IMR-90 (cell line): Measurements from ENCODE around the gene EDARADD. TPM values are rescaled to one million over a fixed set of nuclear protein-coding genes. Genes with fewer than 3 reads are reported as not detected.

ENCODE experiments used
- ATAC-seq: fragments of 200-7000 bp; cut with Tn5 transposase; 2 replicates; pipeline ENCODE4 v1.9.1; 2020; ENCODE audit warnings: low read depth, mild to moderate bottlenecking, moderate library complexity
- BruUV-seq: library from RNA; stranded (reverse); fragments of 400-500 nt; replicated peaks from 2 replicates; lab custom pipeline; 2021; lab: Mats Ljungman, UMichigan
- CTCF ChIA-PET: fragments of 300-600 bp; formaldehyde crosslinking; extraction: SDS; loops from one replicate; lab custom pipeline; 2021; ENCODE audit warnings: antibody characterized with exemption; lab: Yijun Ruan, JAX
- POLR2A ChIA-PET: fragments of 300-600 bp; sonication (Branson Sonifier 250); formaldehyde crosslinking; loops from one replicate; lab custom pipeline; 2022; ENCODE audit warnings: antibody characterized with exemption; ENCODE audit not compliant: unreplicated experiment; lab: Charles Lee
- DNase-seq: peaks from one replicate; pipeline ENCODE4 v3.0.0; 2013
- H2AFZ ChIP-seq: replicated peaks from 2 replicates; pipeline ENCODE3; 2013; ENCODE audit warnings: low read length, mild to moderate bottlenecking; ENCODE audit not compliant: poor library complexity
- H2AK5ac ChIP-seq: 2 replicates; pipeline ENCODE4 v1.6.1; 2013; ENCODE audit warnings: low read depth, low read length, inconsistent platforms
- H2AK9ac ChIP-seq: replicated peaks from 2 replicates; pipeline ENCODE3; 2013; ENCODE audit warnings: mild to moderate bottlenecking, low read depth, low read length, moderate library complexity; ENCODE audit not compliant: poor library complexity
- H2BK120ac ChIP-seq: 2 replicates; pipeline ENCODE4 v1.6.1; 2013; ENCODE audit warnings: low read depth, low read length, inconsistent platforms
- H2BK15ac ChIP-seq: 3 replicates; pipeline ENCODE4 v1.6.1; 2013; ENCODE audit warnings: low read depth, low read length, inconsistent platforms
- H2BK20ac ChIP-seq: 2 replicates; pipeline ENCODE4 v1.6.1; 2013; ENCODE audit warnings: low read depth, mild to moderate bottlenecking, inconsistent platforms, low read length, moderate library complexity
- H2BK5ac ChIP-seq: 2 replicates; pipeline ENCODE4 v1.6.1; 2013; ENCODE audit warnings: mild to moderate bottlenecking, low read depth, low read length, inconsistent platforms; ENCODE audit not compliant: poor library complexity, severe bottlenecking
- H3K14ac ChIP-seq: replicated peaks from 2 replicates; pipeline ENCODE4 v1.6.1; 2013; ENCODE audit warnings: low read depth, low read length, inconsistent platforms
- H3K18ac ChIP-seq: 2 replicates; pipeline ENCODE4 v1.6.1; 2013; ENCODE audit warnings: low read depth, low read length, control low read depth
- H3K23ac ChIP-seq: 2 replicates; pipeline ENCODE4 v1.6.1; 2013; ENCODE audit warnings: low read depth, low read length, inconsistent platforms
- H3K27ac ChIP-seq: 2 replicates; pipeline ENCODE4 v1.5.1; 2013; ENCODE audit warnings: mild to moderate bottlenecking, control low read depth, low read length; ENCODE audit not compliant: insufficient read depth
- H3K27me3 ChIP-seq: 2 replicates; pipeline ENCODE4 v1.6.1; 2013; ENCODE audit warnings: low read length; ENCODE audit not compliant: control insufficient read depth, insufficient read depth
- H3K36me3 ChIP-seq: 2 replicates; pipeline ENCODE4 v1.6.1; 2013; ENCODE audit warnings: low read length, mixed read lengths; ENCODE audit not compliant: control insufficient read depth, insufficient read depth
- H3K4ac ChIP-seq: 2 replicates; pipeline ENCODE4 v1.6.1; 2013; ENCODE audit warnings: low read depth, low read length, inconsistent platforms
- H3K4me1 ChIP-seq: 2 replicates; pipeline ENCODE4 v1.6.1; 2013; ENCODE audit warnings: low read length, mixed read lengths; ENCODE audit not compliant: control insufficient read depth, insufficient read depth
- H3K4me2 ChIP-seq: 2 replicates; pipeline ENCODE4 v1.6.1; 2013; ENCODE audit warnings: low read depth, mild to moderate bottlenecking, control low read depth, low read length, moderate library complexity
- H3K4me3 ChIP-seq: 2 replicates; pipeline ENCODE4 v1.5.1; 2013; ENCODE audit warnings: low read depth, mild to moderate bottlenecking, control low read depth, low read length, moderate library complexity; ENCODE audit not compliant: insufficient read depth
- H3K56ac ChIP-seq: 2 replicates; pipeline ENCODE4 v1.6.1; 2013; ENCODE audit warnings: low read length, inconsistent platforms; ENCODE audit not compliant: insufficient read depth; ENCODE audit errors: extremely low read depth
- H3K79me1 ChIP-seq, 2 experiments: 2 replicates each; pipeline ENCODE4 v1.6.1; 2013; ENCODE audit warnings: low read length in 2 of 2, inconsistent platforms in 1 of 2, low read depth in 1 of 2
- H3K9ac ChIP-seq: 2 replicates; pipeline ENCODE4 v1.6.1; 2013; ENCODE audit warnings: low read depth, low read length, control low read depth
- H3K9me1 ChIP-seq: 2 replicates; pipeline ENCODE4 v1.6.1; 2013; ENCODE audit warnings: low read length, inconsistent platforms; ENCODE audit not compliant: insufficient read depth
- H3K9me3 ChIP-seq: 2 replicates; pipeline ENCODE4 v1.6.1; 2013; ENCODE audit warnings: low read length; ENCODE audit not compliant: control insufficient read depth, insufficient read depth
- H4K20me1 ChIP-seq: 2 replicates; pipeline ENCODE4 v1.6.1; 2013; ENCODE audit warnings: low read length, inconsistent platforms; ENCODE audit not compliant: insufficient read depth
- H4K5ac ChIP-seq: 2 replicates; pipeline ENCODE4 v1.6.1; 2013; ENCODE audit warnings: mild to moderate bottlenecking, low read depth, low read length, control low read depth
- H4K8ac ChIP-seq, 2 experiments: 2 replicates each; pipeline ENCODE4 v1.6.1; 2013; ENCODE audit warnings: low read depth in 2 of 2, low read length in 2 of 2, control low read depth in 1 of 2, inconsistent platforms in 1 of 2
- H4K91ac ChIP-seq: 2 replicates; pipeline ENCODE4 v1.6.1; 2013; ENCODE audit warnings: low read depth, low read length, inconsistent platforms; ENCODE audit not compliant: insufficient read depth
- CHD1 ChIP-seq: IDR thresholded peaks from 2 replicates; pipeline ENCODE4 v1.6.1; 2012; ENCODE audit warnings: low read depth, low read length, improper control_type of control experiment
- CTCF ChIP-seq: conservative IDR thresholded peaks from 2 replicates; pipeline ENCODE4 v1.5.1; 2012; ENCODE audit warnings: mild to moderate bottlenecking, low read depth, low read length, improper control_type of control experiment
- FOS ChIP-seq: fragments of 150-350 bp; IDR thresholded peaks from 2 replicates; pipeline ENCODE4 v1.6.1; 2016; ENCODE audit warnings: low read depth, low read length
- MAFK ChIP-seq: IDR thresholded peaks from 2 replicates; pipeline ENCODE4 v1.6.1; 2012; ENCODE audit warnings: low read depth, low read length, improper control_type of control experiment
- MAZ ChIP-seq: IDR thresholded peaks from 2 replicates; pipeline ENCODE4 v1.6.1; 2012; ENCODE audit warnings: low read depth, mild to moderate bottlenecking, low read length, improper control_type of control experiment, moderate library complexity, borderline replicate concordance
- MXI1 ChIP-seq: IDR thresholded peaks from 2 replicates; pipeline ENCODE4 v1.6.1; 2012; ENCODE audit warnings: low read depth, mild to moderate bottlenecking, low read length, moderate library complexity, borderline replicate concordance
- NFE2L2 ChIP-seq: fragments of 150-350 bp; IDR thresholded peaks from 2 replicates; pipeline ENCODE4 v1.6.1; 2016; ENCODE audit warnings: low read depth, mild to moderate bottlenecking, low read length
- RFX5 ChIP-seq: IDR thresholded peaks from 2 replicates; pipeline ENCODE4 v1.8.0; 2012; ENCODE audit warnings: low read depth, mild to moderate bottlenecking, low read length, moderate library complexity
- USF2 ChIP-seq: fragments of 150-350 bp; IDR thresholded peaks from 2 replicates; pipeline ENCODE4 v1.6.1; 2017; ENCODE audit warnings: mild to moderate bottlenecking, antibody characterized with exemption, low read length, low read depth
- WGBS, 2 experiments: methylation state at CpG; one replicate each; pipeline versions ENCODE4 v1.1.5 to v1.1.7; 2013; ENCODE audit warnings: missing lambda C conversion rate in 2 of 2; ENCODE audit not compliant: insufficient read length in 1 of 2; ENCODE audit errors: extremely low coverage in 2 of 2; 5-methylcytosine and 5-hydroxymethylcytosine counted together
- dilution Hi-C: fragments of 300-500 bp; cut with HindIII; formaldehyde crosslinking; loops from one replicate; pipeline ENCODE4 v1.14.3; 2018; ENCODE audit warnings: low sequenced_read_pairs; ENCODE audit not compliant: unreplicated experiment
- in situ Hi-C: fragments of 300-500 bp; cut with MboI; formaldehyde crosslinking; loops from 3 replicates; pipeline ENCODE4 v1.14.3; 2019; ENCODE audit warnings: low sequenced_read_pairs, inconsistent platforms, mixed read lengths
- intact Hi-C: fragments of 100-400 bp; cut with micrococcal nuclease; formaldehyde crosslinking; loops from 2 replicates; pipeline ENCODE4 v1.10.0; 2022
- polyA plus RNA-seq, 3 experiments: library from polyadenylated mRNA; depleted of rRNA; stranded (reverse); fragments of >200 nt; gene quantifications; 2 replicates each; pipeline ENCODE4 v1.2.3, GENCODE V29; 2012; ENCODE audit warnings: low replicate concordance in 1 of 3
- total RNA-seq: library from RNA; depleted of rRNA; stranded (reverse); fragments of >200 nt; gene quantifications from 2 replicates; pipeline ENCODE4 v1.2.3, GENCODE V29; 2012

Gene EDARADD
- total and polyA plus RNA-seq, 2 of the 4 experiments (the other 2 are of a cell fraction) = not detected

GRCh38 chr1:236480758-236481436, 86.8 kb downstream of the EDARADD start:
- CTCF ChIA-PET = no interaction called here

More at GRCh38 chr1:236480758-236481436, 86.8 kb downstream of the EDARADD start:
- Histone ChIP-seq H3K4me2 (no peak overlapping the region), H3K27me3 (no peaks in the 10 kb centered on the region; the same call in 1 of the 2 replicates), H3K36me3 (no peaks in the 10 kb centered on the region), H3K27ac (no peak overlapping the region), H3K4me1 (no peaks in the 10 kb centered on the region), H3K4me3 (no peak overlapping the region), H2BK20ac (no peak overlapping the region), H3K79me1 (no peaks in the 10 kb centered on the region), H4K20me1 (no peaks in the 10 kb centered on the region), H2BK5ac (no peak overlapping the region), H3K56ac (no peak overlapping the region), H2AK9ac (no peak overlapping the region), H3K9me1 (no peaks in the 10 kb centered on the region), H3K14ac (no peak overlapping the region), H3K9ac (no peak overlapping the region), H2BK120ac (no peak overlapping the region), H2BK15ac (no peak overlapping the region), H3K9me3 (no peaks in the 10 kb centered on the region), H3K23ac (no peak overlapping the region), H2AK5ac (no peak overlapping the region), H4K5ac (no peak overlapping the region), H4K8ac (no peak overlapping the region), H3K4ac (no peak overlapping the region), H2AFZ (no peak overlapping the region), H3K18ac (no peak overlapping the region), H4K91ac (no peak overlapping the region)
- in situ Hi-C loops = loop anchor here (5.0 kb wide), 1 partner anchor 369 kb away; no protein-coding TSS in a partner anchor
- no peak for ATAC-seq
- dilution Hi-C loops = no loop called here
- TF ChIP-seq MXI1 = no peak
- no peak for TF ChIP-seq MAFK
- TF ChIP-seq CHD1 = no peak
- TF ChIP-seq CTCF = no peak
- no peak for TF ChIP-seq FOS
- no peak for TF ChIP-seq MAZ
- TF ChIP-seq RFX5 = no peak
- TF ChIP-seq USF2 = no peak
- TF ChIP-seq NFE2L2 = no peak
- no TSS peak for BruUV-seq
- no CpG with 5 or more reads among the region's 5 CpGs for WGBS, 2 experiments
- POLR2A ChIA-PET = no interaction called here
- intact Hi-C loops = no loop called here
- no peak for DNase-seq
